ENCODE measurements around the gene HMGN3.

The HMGN3 gene

GRCh38 chr6:79232696-79233462 lies 1.6 kb downstream of the HMGN3 start:
- no peak for DNase-seq (ENCODE audit: low read depth)

- no peak for DNase-seq (ENCODE audit: low read depth)
Measured at GRCh38 chr6:79231666-79232065, 2.8 kb downstream of the HMGN3 start.

DNA sequence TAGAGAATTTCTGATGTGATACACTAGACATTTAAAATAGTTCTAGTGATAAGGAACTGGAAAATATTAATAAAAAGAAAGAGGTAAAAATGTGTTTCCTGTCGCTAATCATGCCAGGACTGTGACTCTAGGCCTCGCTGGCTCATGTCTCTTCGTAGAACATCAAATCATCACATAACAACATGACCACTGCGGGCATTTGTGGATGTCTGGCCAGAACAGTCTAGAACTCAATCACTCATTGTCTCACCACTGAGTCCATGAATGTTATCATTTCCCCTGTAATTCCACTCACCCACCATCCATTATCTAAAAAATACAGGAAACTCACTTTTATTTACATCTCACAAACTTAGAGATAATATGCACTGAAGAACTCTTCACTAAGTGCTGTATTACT lies 3.4 kb downstream of the HMGN3 start:
- DNase-seq (ENCODE audit: low read depth) = no peak

- no peak for DNase-seq (ENCODE audit: low read depth)
Measured at GRCh38 chr6:79230149-79230548, 4.3 kb downstream of the HMGN3 start.

GRCh38 chr6:79227445-79227844 lies 7.0 kb downstream of the HMGN3 start:
- no peak for DNase-seq (ENCODE audit: low read depth)

DNA sequence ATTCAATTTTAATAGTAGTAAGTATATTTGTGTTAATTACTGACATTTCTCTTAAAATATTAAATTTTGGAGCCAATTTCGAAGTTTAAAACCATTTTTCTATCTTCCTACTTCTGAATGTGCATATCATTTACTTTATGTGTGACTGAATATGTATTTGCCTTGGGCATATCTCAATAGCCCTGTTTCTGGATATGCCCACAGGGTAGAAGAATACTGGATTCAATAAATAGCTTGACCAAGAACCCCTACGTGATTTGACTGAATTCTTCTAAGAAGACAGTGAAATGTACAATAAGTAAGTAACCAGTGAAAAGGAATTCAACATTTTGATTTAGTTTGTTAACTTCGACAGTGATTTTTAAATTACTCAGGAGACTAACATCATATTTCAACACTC lies 7.8 kb downstream of the HMGN3 start:
- DNase-seq (ENCODE audit: low read depth) = no peak

GRCh38 chr6:79225717-79226599 lies 8.5 kb downstream of the HMGN3 start:
- no peak for DNase-seq (ENCODE audit: low read depth)

DNA sequence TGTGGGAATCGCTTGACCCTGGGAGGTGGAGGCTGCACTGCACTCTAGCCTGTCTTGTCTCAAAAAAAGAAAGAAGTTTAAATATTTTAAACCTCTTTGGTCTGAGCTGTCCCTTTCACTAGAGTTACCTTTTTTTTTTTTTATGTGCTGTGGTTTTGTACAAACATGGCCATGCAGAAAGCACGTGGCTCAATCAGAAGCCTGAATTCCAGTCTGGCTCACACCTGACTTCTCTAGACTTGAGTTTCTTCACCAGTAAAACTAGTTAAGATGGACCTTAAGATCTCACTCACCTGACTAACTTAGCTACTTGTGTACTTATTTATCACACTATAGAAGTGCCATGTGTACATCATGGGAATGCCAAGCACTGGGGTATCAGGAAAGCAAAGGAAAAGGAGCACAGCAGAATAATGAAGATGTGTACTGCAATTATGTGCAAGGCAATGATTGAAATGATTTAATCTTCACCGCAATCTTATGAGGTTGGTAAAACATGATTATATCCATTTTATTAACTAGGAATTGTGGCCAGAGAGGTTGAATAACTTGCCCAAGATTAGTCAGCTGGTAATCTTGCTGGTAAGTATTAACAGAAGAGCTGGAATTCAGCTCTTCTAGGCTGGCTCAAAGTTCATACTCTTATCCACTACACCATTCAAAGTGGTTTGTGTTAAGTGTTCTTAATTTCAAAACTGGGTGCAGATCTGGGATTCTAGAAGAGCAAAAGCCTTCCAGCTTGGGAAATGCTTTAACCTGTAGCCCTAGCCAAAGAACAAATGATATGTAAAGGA lies 10.7 kb downstream of the HMGN3 start:
- no peak for DNase-seq (ENCODE audit: low read depth)

GRCh38 chr6:79215213-79215824 lies 19.2 kb downstream of the HMGN3 start:
- DNase-seq (ENCODE audit: low read depth) = no peak

GRCh38 chr6:79212859-79213258 lies 21.6 kb downstream of the HMGN3 start:
- DNase-seq (ENCODE audit: low read depth) = no peak

DNA sequence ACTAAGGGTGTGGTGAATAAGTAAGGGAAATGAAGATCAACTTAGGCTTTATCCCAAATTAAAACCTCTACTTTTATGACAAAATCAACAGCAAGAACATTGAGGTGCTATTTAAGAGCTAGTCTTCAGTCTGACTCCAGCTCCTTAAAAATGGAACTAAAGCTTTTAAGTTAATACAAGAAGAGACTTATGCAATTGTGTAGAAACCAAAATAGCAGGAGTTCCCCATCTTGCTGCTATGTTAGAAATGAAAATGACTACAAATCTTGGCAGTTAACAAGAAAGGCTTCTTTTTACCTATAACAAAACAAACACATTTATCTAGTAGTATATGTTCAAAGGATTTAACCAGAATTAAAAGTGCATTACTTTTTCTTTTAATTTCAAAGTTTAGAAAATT lies 25.7 kb downstream of the HMGN3 start:
- DNase-seq (ENCODE audit: low read depth) = no peak

DNA sequence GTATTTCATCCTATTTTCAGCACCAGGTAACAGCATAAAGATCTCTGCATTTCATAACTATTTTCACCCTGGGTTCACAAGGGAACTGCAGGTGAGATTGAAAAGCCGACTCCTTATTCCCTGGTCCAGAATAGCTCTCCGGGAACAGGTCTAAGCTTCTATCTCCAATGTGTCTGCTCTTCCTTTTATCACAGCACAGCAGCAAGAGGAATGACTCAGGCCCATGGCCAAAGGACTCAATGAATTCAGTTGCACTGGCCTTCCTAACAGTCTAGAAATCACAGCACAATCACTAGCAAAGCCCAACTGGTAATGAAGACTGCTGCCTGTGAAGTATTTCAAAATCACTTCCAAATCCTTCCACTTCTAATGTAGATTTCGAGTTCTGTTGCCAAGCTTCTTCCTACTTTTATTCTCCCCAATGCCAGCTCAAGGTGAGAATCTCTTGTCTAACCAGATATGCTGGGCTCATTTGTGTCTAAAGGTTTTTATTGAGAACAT lies 30.7 kb downstream of the HMGN3 start:
- DNase-seq (ENCODE audit: low read depth) = no peak

DNA sequence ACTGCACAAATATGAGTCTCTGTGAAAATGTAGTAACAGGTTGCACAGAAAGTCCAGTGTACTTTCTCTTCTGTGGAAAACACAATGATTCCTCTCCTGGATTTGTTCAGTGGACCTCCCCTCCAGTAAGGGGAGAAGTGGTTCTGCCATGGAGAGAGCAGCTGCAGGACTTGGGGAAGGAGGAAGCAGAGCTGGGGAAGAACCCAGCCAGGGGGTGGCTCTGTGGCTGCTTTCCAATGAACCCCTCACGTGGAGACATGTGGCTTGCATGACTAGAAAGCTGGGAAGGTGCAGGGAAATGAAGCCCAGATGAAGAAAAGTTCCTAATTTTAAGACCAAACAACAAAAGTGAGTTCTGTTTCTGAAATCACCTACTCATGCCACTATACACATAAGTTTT lies 31.9 kb downstream of the HMGN3 start:
- no peak for DNase-seq (ENCODE audit: low read depth)

DNA sequence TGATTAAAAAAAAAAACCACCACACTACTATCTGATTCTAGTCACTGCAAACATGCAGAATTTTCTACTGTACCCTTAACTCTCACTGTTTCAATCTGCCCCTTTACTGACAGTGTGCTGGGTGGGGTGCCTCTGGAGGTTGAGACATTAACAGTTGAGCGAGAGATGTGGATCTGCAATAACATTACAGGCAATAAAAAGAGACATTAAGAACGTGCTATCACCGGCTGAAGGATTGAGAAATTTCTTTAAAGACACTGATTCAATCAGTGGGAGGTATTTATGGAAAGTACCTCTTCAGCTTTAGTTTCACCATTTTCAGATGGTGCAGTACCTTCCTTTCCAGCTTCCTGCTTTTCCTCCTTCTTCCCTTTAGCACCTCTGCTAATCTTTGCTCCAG lies 32.5 kb downstream of the HMGN3 start:
- DNase-seq (ENCODE audit: low read depth) = no peak

GRCh38 chr6:79201143-79201542 lies 33.3 kb downstream of the HMGN3 start:
- DNase-seq (ENCODE audit: low read depth) = no peak

DNA sequence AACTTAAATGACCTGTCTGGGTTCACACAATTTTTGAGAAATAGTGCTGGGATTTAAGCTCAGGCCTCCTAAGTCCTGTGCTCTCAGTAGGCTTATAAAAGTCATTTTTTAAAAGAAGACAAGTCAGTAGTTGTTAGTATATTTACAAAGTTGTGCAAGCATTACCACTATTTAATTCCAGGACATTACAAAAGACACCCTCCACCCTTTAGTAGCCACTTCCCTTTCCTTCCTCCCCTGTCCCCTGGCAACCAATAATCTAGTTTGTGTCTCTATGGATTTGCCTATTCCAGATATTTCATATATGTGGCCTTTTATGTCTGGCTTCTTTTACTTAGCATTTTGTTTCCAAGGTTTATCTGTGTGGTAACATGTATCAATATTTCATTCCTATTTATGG lies 37.6 kb downstream of the HMGN3 start:
- no peak for DNase-seq (ENCODE audit: low read depth)

DNA sequence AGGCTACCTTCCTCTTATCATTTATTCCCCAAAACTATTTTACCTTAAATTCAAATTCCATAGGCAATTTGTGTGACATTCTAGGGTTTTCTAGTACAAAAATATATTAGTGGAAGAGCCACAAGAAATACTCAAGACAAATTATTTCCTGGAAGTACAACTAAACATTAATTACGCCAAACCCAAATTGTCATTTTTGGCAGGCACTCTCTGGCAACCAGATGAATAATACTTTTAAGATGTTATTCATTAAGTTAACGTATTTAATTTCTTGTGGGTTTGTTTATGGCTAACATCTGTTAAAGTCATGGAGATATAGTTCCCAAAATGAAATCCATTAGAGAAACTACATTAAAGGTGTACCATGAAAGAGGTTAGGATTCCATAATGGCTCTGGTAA lies 40.5 kb downstream of the HMGN3 start:
- no peak for DNase-seq (ENCODE audit: low read depth)

GRCh38 chr6:79189760-79190350 lies 44.6 kb downstream of the HMGN3 start:
- DNase-seq (ENCODE audit: low read depth) = no peak

- DNase-seq (ENCODE audit: low read depth) = no peak
Measured at GRCh38 chr6:79188885-79189480, 45.5 kb downstream of the HMGN3 start.

GRCh38 chr6:79188107-79188506 lies 46.4 kb downstream of the HMGN3 start:
- no peak for DNase-seq (ENCODE audit: low read depth)

- no peak for DNase-seq (ENCODE audit: low read depth)
Measured at GRCh38 chr6:79186564-79186963, 47.9 kb downstream of the HMGN3 start.

Data from stimulated activated CD4-positive, alpha-beta T cell treated with anti-CD3 and anti-CD28 coated beads, Interleukin-2, amount 100 ng/mL, for 4 hours (primary cell).